Endothelial cell of umbilical vein (primary cell): Measurements from ENCODE around the gene EGR4. TPM values are rescaled to one million over a fixed set of nuclear protein-coding genes. Genes with fewer than 3 reads are reported as not detected.

Experiments
- BruUV-seq: library from RNA; stranded (reverse); fragments of 400-500 nt; replicated peaks from 2 replicates; lab custom pipeline; 2021; lab: Mats Ljungman, UMichigan
- CTCF ChIA-PET: fragments of 300-600, 350-600 bp; sonication (Branson Sonifier 250); formaldehyde crosslinking; loops from one replicate; lab custom pipeline; 2021; ENCODE audit warnings: antibody characterized with exemption, inconsistent platforms; lab: Charles Lee
- POLR2A ChIA-PET: fragments of 300-600, 350-600 bp; sonication (Branson Sonifier 250); formaldehyde crosslinking; loops from one replicate; lab custom pipeline; 2021; ENCODE audit warnings: antibody characterized with exemption, inconsistent platforms; lab: Charles Lee
- DNase-seq: peaks from one replicate; pipeline ENCODE4 v3.0.0-alpha.2; 2011; ENCODE audit warnings: low read depth, low spot score
- FAIRE-seq: peaks from 2 replicates; lab custom pipeline; 2011; peaks lifted over from hg19 to GRCh38; lab: Jason Lieb, UNC
- H2AFZ ChIP-seq: 2 replicates; pipeline ENCODE4 v1.6.0; 2012; ENCODE audit warnings: low read depth, low read length, control low read depth, inconsistent platforms
- H3K27ac ChIP-seq: 2 replicates; pipeline ENCODE4 v1.5.1; 2011; ENCODE audit warnings: low read depth, mild to moderate bottlenecking, control low read depth, low read length, moderate library complexity; ENCODE audit not compliant: insufficient read depth
- H3K27me3 ChIP-seq, 2 experiments: 2 replicates each; pipeline versions ENCODE4 v1.6.0 to v1.6.1; 2011; ENCODE audit warnings: low read length in 2 of 2, mixed read lengths in 1 of 2; ENCODE audit not compliant: control insufficient read depth in 2 of 2, insufficient read depth in 2 of 2
- H3K36me3 ChIP-seq, 2 experiments: 2 replicates in 1 of 2; 3 replicates in 1 of 2; pipeline ENCODE4 v1.5.1; 2011; ENCODE audit warnings: low read length in 2 of 2, mild to moderate bottlenecking in 1 of 2, moderate library complexity in 1 of 2; ENCODE audit not compliant: control insufficient read depth in 2 of 2, insufficient read depth in 2 of 2; ENCODE audit errors: extremely low read depth in 1 of 2
- H3K4me1 ChIP-seq: 3 replicates; pipeline ENCODE4 v1.5.1; 2011; ENCODE audit warnings: mild to moderate bottlenecking, low read length; ENCODE audit not compliant: control insufficient read depth, insufficient read depth; ENCODE audit errors: extremely low read depth
- H3K4me2 ChIP-seq: 2 replicates; pipeline ENCODE4 v1.6.1; 2011; ENCODE audit warnings: low read length, control low read depth, mixed read lengths; ENCODE audit not compliant: insufficient read depth
- H3K4me3 ChIP-seq, 3 experiments: fragments of 200-600 bp in 1 of 3; sonication (generic), shearing (Covaris generic) in 1 of 3; replicated peaks in 1 of 3; 2 replicates each; pipeline ENCODE4 v1.5.1; 2011 to 2016; ENCODE audit warnings: control low read depth in 3 of 3, low read length in 3 of 3, mild to moderate bottlenecking in 2 of 3, inconsistent platforms in 1 of 3, low read depth in 1 of 3, moderate library complexity in 1 of 3; ENCODE audit not compliant: insufficient read depth in 1 of 3
- H3K79me2 ChIP-seq: 2 replicates; pipeline ENCODE4 v1.6.0; 2012; ENCODE audit warnings: low read length, inconsistent platforms; ENCODE audit not compliant: control insufficient read depth, insufficient read depth
- H3K9ac ChIP-seq: replicated peaks from 2 replicates; pipeline ENCODE3; 2011; ENCODE audit warnings: low read length, control low read depth; ENCODE audit not compliant: insufficient read depth; ENCODE audit errors: extremely low read depth
- H3K9me1 ChIP-seq: replicated peaks from 3 replicates; pipeline ENCODE4 v1.6.0; 2011; ENCODE audit warnings: mild to moderate bottlenecking, low read length; ENCODE audit not compliant: control insufficient read depth, insufficient read depth; ENCODE audit errors: extremely low read depth
- H3K9me3 ChIP-seq: replicated peaks from 2 replicates; pipeline ENCODE4 v1.5.1; 2012; ENCODE audit warnings: low read length, inconsistent platforms; ENCODE audit not compliant: control insufficient read depth, insufficient read depth
- H4K20me1 ChIP-seq: replicated peaks from 2 replicates; pipeline ENCODE3; 2011; ENCODE audit warnings: mild to moderate bottlenecking, low read length; ENCODE audit not compliant: control insufficient read depth, insufficient read depth; ENCODE audit errors: extremely low read depth
- CTCF ChIP-seq, 2 donors: IDR thresholded peaks; 1 replicate in 1 of 2; 2 replicates in 1 of 2; pipeline ENCODE4 v1.5.1; 2011; ENCODE audit warnings: low read length in 2 of 2, mild to moderate bottlenecking in 2 of 2, moderate library complexity in 2 of 2, control low read depth in 1 of 2, inconsistent platforms in 1 of 2, low read depth in 1 of 2; ENCODE audit not compliant: insufficient read depth in 1 of 2; ENCODE audit errors: extremely low read depth in 1 of 2
- EZH2 ChIP-seq: IDR thresholded peaks from 2 replicates; pipeline ENCODE4 v1.6.1; 2012; ENCODE audit warnings: borderline replicate concordance, low read depth, mild to moderate bottlenecking, moderate library complexity, low read length, inconsistent platforms; ENCODE audit not compliant: severe bottlenecking
- FOS ChIP-seq: IDR thresholded peaks from 2 replicates; pipeline ENCODE4 v1.6.1; 2011; ENCODE audit warnings: mild to moderate bottlenecking, low read length, moderate library complexity, borderline replicate concordance; ENCODE audit not compliant: insufficient read depth
- GATA2 ChIP-seq: IDR thresholded peaks from 2 replicates; pipeline ENCODE4 v1.7.0; 2011; ENCODE audit warnings: low read depth, mild to moderate bottlenecking, moderate library complexity, mixed read lengths, low read length; ENCODE audit not compliant: insufficient read length, insufficient read depth
- JUN ChIP-seq: IDR thresholded peaks from 2 replicates; pipeline ENCODE4 v1.6.1; 2011; ENCODE audit warnings: borderline replicate concordance, low read depth; ENCODE audit not compliant: insufficient read length, insufficient read depth
- MAX ChIP-seq: IDR thresholded peaks from 2 replicates; pipeline ENCODE4 v1.6.1; 2011; ENCODE audit not compliant: insufficient read depth, insufficient read length
- MYC ChIP-seq: IDR thresholded peaks from one replicate; pipeline ENCODE4 v1.6.1; 2011; ENCODE audit warnings: mild to moderate bottlenecking, low read depth, low read length
- POLR2A ChIP-seq: IDR thresholded peaks from 2 replicates; pipeline ENCODE4 v1.6.1; 2012; ENCODE audit warnings: low read depth, mild to moderate bottlenecking, control low read depth, low read length
- POLR2AphosphoS5 ChIP-seq: IDR thresholded peaks from 2 replicates; pipeline ENCODE4 v1.6.1; 2012; ENCODE audit warnings: low read depth, mild to moderate bottlenecking, control low read depth, low read length, moderate library complexity; ENCODE audit not compliant: insufficient read depth
- dilution Hi-C: fragments of 300-500 bp; cut with MboI; formaldehyde crosslinking; loops from one replicate; pipeline ENCODE4 v1.15.0; 2019; ENCODE audit warnings: low sequenced_read_pairs; ENCODE audit not compliant: extremely low pct_ligation_motif_present
- intact Hi-C: fragments of 100-400 bp; cut with micrococcal nuclease; formaldehyde crosslinking; loops from one replicate; pipeline ENCODE4 v1.10.0; 2022
- polyA plus RNA-seq, 4 experiments: library from polyadenylated mRNA; depleted of rRNA in 3 of 4; stranded (reverse) in 3 of 4; unstranded in 1 of 4; fragments of >200 nt; gene quantifications; 2 replicates each; pipeline versions ENCODE4 v1.2.1 to v1.2.3, GENCODE V29; 2011 to 2012; ENCODE audit warnings: missing spikeins in 1 of 4
- total RNA-seq: library from RNA; stranded (reverse); gene quantifications from 2 replicates; pipeline ENCODE4 v1.2.3, GENCODE V29; 2021

Gene EGR4
- total and polyA plus RNA-seq, 2 donors (not counting 3 experiments of a cell fraction or from before 2014, with no cell fraction given), result not detected

- Histone ChIP-seq H3K4me1 (no peaks in the 10 kb centered on the region), H3K4me2 (no peak overlapping the region), H3K36me3 (no peaks in the 10 kb centered on the region), H3K9me1 (no peaks in the 10 kb centered on the region), H3K79me2 (no peaks in the 10 kb centered on the region), H3K9me3 (no peaks in the 10 kb centered on the region), H3K27me3 (peaks cover 50 to 89% of the 10 kb centered on the region in 2 experiments), H3K27ac (no peak overlapping the region), H3K4me3 (no peak overlapping the region), H3K9ac (no peak overlapping the region), H2AFZ (no peak overlapping the region), H4K20me1 (no peaks in the 10 kb centered on the region)
- FAIRE-seq (peak; percentile 74), DNase-seq (peak; percentile 40)
- POLR2A ChIA-PET, result no interaction called here
- TF ChIP-seq MYC, result no peak
- peak; percentile 64 to 73 for TF ChIP-seq CTCF (IDR thresholded peaks at IDR 0.05; ENCODE audit: extremely low read depth in 1 of 2, insufficient read depth in 1 of 2, low read depth in 1 of 2, low read length in 2 of 2)
- intact Hi-C loops, result no loop called here
- BruUV-seq, result no TSS peak
- CTCF ChIA-PET, result interaction anchor here (0.8 to 2.4 kb wide), 8 partner anchors 10 to 397 kb away, joined by 3 to 8 read pairs (median 4); partner anchors contain the start of gene CCT7
- dilution Hi-C loops, result no loop called here
Measured at GRCh38 chr2:73290049-73290839, 3.1 kb downstream of the EGR4 start.

GRCh38 chr2:73289304-73289703 is 4.0 kb downstream of the EGR4 start:
- Histone ChIP-seq H3K9ac (no peak overlapping the region), H3K9me1 (no peaks in the 10 kb centered on the region), H3K36me3 (no peaks in the 10 kb centered on the region), H3K27ac (no peak overlapping the region), H3K4me3 (no peak overlapping the region), H4K20me1 (no peaks in the 10 kb centered on the region), H3K27me3 (peaks cover 48 to 85% of the 10 kb centered on the region in 2 experiments), H3K4me1 (no peaks in the 10 kb centered on the region), H2AFZ (no peak overlapping the region), H3K79me2 (no peaks in the 10 kb centered on the region), H3K9me3 (no peaks in the 10 kb centered on the region), H3K4me2 (no peak overlapping the region)
- TF ChIP-seq FOS (no peak), POLR2A (no peak), JUN (no peak), MYC (no peak), EZH2 (no peak), MAX (no peak), CTCF (IDR thresholded peaks at IDR 0.05; ENCODE audit: extremely low read depth in 1 of 2, insufficient read depth in 1 of 2, low read depth in 1 of 2, low read length in 2 of 2) (no peak), GATA2 (no peak), POLR2AphosphoS5 (no peak)
- intact Hi-C loops (no loop called here), dilution Hi-C loops (no loop called here)
- DNase-seq (no peak), FAIRE-seq (no peak)
- CTCF ChIA-PET, result interaction anchor here (1.1 kb wide), 1 partner anchor 32 kb away, joined by 3 read pairs; no protein-coding TSS in a partner anchor
- no TSS peak for BruUV-seq
- POLR2A ChIA-PET, result no interaction called here
